NCI-H345 treated with DMSO at 0.1 percent for 48 hours (cell line): Measurements from ENCODE around the gene TP53TG3B.
"Not testable (repeated sequence)": the region's sequence is repeated elsewhere in the genome, so short reads cannot be mapped to it uniquely, and the experiment has no call there.

Experiments
- DNase-seq: peaks from one replicate; lab custom pipeline; 2025; ENCODE audit not compliant: unreplicated experiment; lab: John Stamatoyannopoulos, UW

The TP53TG3B gene

GRCh38 chr16:33360541-33360940 lies at the start of gene TP53TG3B:
TP53TG3B (plus strand) TSS chr16:33360841; CDS start chr16:33360909, 68 bp downstream.
- DNase-seq, result not testable (repeated sequence)

GRCh38 chr16:33336226-33337012 lies 24.2 kb upstream of the TP53TG3B start:
- DNase-seq, result not testable (repeated sequence)

GRCh38 chr16:33337627-33338542 lies 22.8 kb upstream of the TP53TG3B start:
- DNase-seq, result not testable (repeated sequence)

GRCh38 chr16:33338543-33338951 lies 22.1 kb upstream of the TP53TG3B start:
- DNase-seq, result not testable (repeated sequence)

- not testable (repeated sequence) for DNase-seq
These were observed 21.3 kb upstream of the TP53TG3B start for GRCh38 chr16:33339093-33340061.
